Cardiac muscle cell (in vitro differentiated cells and primary cell): ENCODE results near the gene POLDIP2. TPM values are rescaled to one million over a fixed set of nuclear protein-coding genes. Genes with fewer than 3 reads are reported as not detected.

Source experiments
- DNase-seq, 2 donors: peaks; one replicate each; pipeline versions ENCODE4 v3.0.0 to v3.0.0-alpha.2; 2010 to 2017; ENCODE audit warnings: low read depth in 1 of 2, low spot score in 1 of 2
- H3K27ac ChIP-seq: fragments of 200-600 bp; sonication (generic); 2 replicates; pipeline ENCODE4 v1.5.1; 2016
- H3K27me3 ChIP-seq: fragments of 200-600 bp; sonication (generic); 2 replicates; pipeline ENCODE4 v1.6.0; 2016; ENCODE audit warnings: control low read depth
- H3K36me3 ChIP-seq: fragments of 200-600 bp; sonication (generic); 2 replicates; pipeline ENCODE4 v1.5.1; 2016; ENCODE audit warnings: control low read depth
- H3K4me1 ChIP-seq: fragments of 200-600 bp; sonication (generic); 2 replicates; pipeline ENCODE4 v1.8.1; 2017; ENCODE audit warnings: low read depth, mild to moderate bottlenecking, mixed run types
- H3K4me3 ChIP-seq: fragments of 200-600 bp; sonication (generic); 2 replicates; pipeline ENCODE4 v1.5.1; 2016; ENCODE audit warnings: mild to moderate bottlenecking
- H3K9me3 ChIP-seq: fragments of 200-600 bp; sonication (generic); 2 replicates; pipeline ENCODE4 v1.5.1; 2017; ENCODE audit warnings: low read depth, mild to moderate bottlenecking, control low read depth
- CTCF ChIP-seq: IDR thresholded peaks from 2 replicates; pipeline ENCODE4 v1.5.1; 2012; ENCODE audit warnings: low read depth, mild to moderate bottlenecking, low read length
- polyA plus RNA-seq: library from polyadenylated mRNA; unstranded; fragments of >200 nt; fragmentation: Nextera tagmentation; extraction: Ambion mirVana; gene quantifications from 2 replicates; pipeline ENCODE4 v1.2.1, GENCODE V29; 2016
- total RNA-seq: library from RNA; depleted of rRNA; stranded (reverse); fragments of >200 nt; gene quantifications from 2 replicates; pipeline ENCODE4 v1.2.3, GENCODE V29; 2016

POLDIP2 gene
- total and polyA plus RNA-seq, 2 experiments from 2014 or later = 124 to 147 TPM

GRCh38 chr17:28320215-28321061 lies 36.9 kb downstream of the POLDIP2 start:
- Histone ChIP-seq H3K36me3 (no peaks in the 10 kb centered on the region), H3K9me3 (no peaks in the 10 kb centered on the region), H3K4me3 (peak overlapping the region; percentile 42), H3K4me1 (peaks cover 13% of the 10 kb centered on the region), H3K27ac (no peak overlapping the region), H3K27me3 (no peaks in the 10 kb centered on the region)
- no peak for DNase-seq
- TF ChIP-seq CTCF = no peak

GRCh38 chr17:28319598-28319935 lies 37.8 kb downstream of the POLDIP2 start:
- Histone ChIP-seq H3K36me3 (no peaks in the 10 kb centered on the region), H3K27me3 (no peaks in the 10 kb centered on the region), H3K4me1 (peaks cover 13% of the 10 kb centered on the region), H3K27ac (peak overlapping the region; percentile 71), H3K9me3 (no peaks in the 10 kb centered on the region), H3K4me3 (peak overlapping the region; percentile 42)
- no peak for DNase-seq
- TF ChIP-seq CTCF = no peak

GRCh38 chr17:28318759-28319597 lies 38.3 kb downstream of the POLDIP2 start, which contains the start of gene TMEM97:
TSS of gene TMEM97 (plus strand) at chr17:28319200. CDS start at chr17:28319240, 40 bp downstream.
- Histone ChIP-seq H3K9me3 (no peaks in the 10 kb centered on the region), H3K27me3 (no peaks in the 10 kb centered on the region), H3K36me3 (no peaks in the 10 kb centered on the region), H3K4me3 (peak within 1 kb of the TSS; percentile 42), H3K27ac (peak within 1 kb of the TSS; percentile 71), H3K4me1 (peaks cover 13% of the 10 kb centered on the region)
- TF ChIP-seq CTCF = peak; percentile 0
- DNase-seq = peak; percentile 98

GRCh38 chr17:28317966-28318758 lies 39.2 kb downstream of the POLDIP2 start:
- TF ChIP-seq CTCF = no peak
- Histone ChIP-seq H3K27ac (peak overlapping the region; percentile 29), H3K36me3 (no peaks in the 10 kb centered on the region), H3K9me3 (no peaks in the 10 kb centered on the region), H3K4me1 (peaks cover 13% of the 10 kb centered on the region), H3K4me3 (peak overlapping the region; percentile 42), H3K27me3 (no peaks in the 10 kb centered on the region)
- peak; percentile 10 to 22 for DNase-seq
